Measurements from ENCODE around the gene BHLHA9. TPM values are rescaled to one million over a fixed set of nuclear protein-coding genes. Genes with fewer than 3 reads are reported as not detected.

BHLHA9 gene
- total RNA-seq = not detected

DNA sequence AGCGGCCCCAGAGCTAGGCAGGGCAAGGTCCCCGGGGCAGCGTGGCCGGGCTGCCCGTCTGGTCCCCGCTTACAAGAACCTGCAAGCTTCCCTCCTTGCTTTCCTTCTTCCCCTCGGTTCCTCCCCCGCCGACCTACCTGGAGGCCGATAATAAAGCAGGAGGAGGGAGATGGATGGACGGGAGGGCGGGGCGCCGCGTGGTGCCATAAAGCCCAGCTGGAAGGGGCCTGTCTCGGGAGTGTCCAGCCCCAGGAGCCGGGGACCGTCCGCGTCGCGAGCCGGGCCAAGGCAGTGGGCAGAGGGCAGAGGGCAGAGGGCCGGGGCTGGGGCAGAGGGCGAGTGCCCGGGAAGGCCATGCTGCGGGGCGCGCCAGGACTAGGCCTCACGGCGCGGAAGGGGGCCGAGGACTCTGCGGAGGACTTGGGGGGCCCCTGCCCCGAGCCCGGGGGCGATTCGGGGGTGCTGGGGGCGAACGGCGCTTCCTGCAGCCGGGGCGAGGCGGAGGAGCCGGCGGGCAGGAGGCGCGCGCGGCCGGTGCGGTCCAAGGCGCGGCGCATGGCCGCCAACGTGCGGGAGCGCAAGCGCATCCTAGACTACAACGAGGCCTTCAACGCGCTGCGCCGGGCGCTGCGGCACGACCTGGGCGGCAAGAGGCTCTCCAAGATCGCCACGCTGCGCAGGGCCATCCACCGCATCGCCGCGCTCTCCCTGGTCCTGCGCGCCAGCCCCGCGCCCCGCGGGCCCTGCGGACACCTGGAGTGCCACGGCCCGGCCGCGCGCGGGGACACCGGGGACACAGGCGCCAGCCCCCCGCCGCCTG lies at the start of gene BHLHA9:
BHLHA9 (plus strand) TSS at position 235 of the 820 bp plus-strand sequence; CDS start at position 355, 120 bp downstream.
- ATAC-seq (ENCODE audit: low read depth) (no peak), DNase-seq (no peak)
- peaks cover 15% of the 10 kb centered on the region for H3K4me1 Mint-ChIP-seq
- H3K9me3 Mint-ChIP-seq = no peaks in the 10 kb centered on the region
- H3K4me3 Mint-ChIP-seq = no peak within 1 kb of the TSS
- POLR2A ChIA-PET = interaction anchor here (0.6 kb wide), 1 partner anchor 204 kb away, joined by 9 read pairs; no protein-coding TSS in a partner anchor
- peaks cover 55% of the 10 kb centered on the region for H3K27me3 Mint-ChIP-seq
- no peaks in the 10 kb centered on the region for H3K36me3 Mint-ChIP-seq
- no peak within 1 kb of the TSS for H3K27ac Mint-ChIP-seq

DNA sequence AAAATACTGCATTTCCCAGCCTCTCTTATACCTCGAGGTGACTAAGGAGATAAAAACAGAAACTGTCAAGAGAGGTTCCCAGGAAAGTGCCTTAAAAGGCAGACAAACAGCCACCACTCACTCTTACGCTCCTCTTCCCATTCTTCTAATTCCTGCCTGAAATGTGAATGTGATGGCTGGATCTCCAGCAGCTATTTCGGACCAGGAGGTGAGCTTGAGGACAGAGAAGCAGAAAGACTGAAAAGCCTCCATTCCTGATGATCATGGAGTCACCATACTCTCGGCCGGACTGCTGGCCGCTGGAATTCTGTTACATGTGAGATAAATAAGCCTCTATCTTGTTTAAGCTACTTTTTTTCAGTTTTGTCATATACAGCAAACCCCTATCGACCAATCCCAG lies 49.0 kb upstream of the BHLHA9 start:
- Mint-ChIP-seq H3K27ac (no peak overlapping the region), H3K4me3 (no peak overlapping the region), H3K27me3 (peaks cover 5% of the 10 kb centered on the region), H3K36me3 (peaks cover 4% of the 10 kb centered on the region), H3K9me3 (no peaks in the 10 kb centered on the region), H3K4me1 (peaks cover 4% of the 10 kb centered on the region)
- POLR2A ChIA-PET = no interaction called here
- no peak for ATAC-seq (ENCODE audit: low read depth)
- DNase-seq = no peak

DNA sequence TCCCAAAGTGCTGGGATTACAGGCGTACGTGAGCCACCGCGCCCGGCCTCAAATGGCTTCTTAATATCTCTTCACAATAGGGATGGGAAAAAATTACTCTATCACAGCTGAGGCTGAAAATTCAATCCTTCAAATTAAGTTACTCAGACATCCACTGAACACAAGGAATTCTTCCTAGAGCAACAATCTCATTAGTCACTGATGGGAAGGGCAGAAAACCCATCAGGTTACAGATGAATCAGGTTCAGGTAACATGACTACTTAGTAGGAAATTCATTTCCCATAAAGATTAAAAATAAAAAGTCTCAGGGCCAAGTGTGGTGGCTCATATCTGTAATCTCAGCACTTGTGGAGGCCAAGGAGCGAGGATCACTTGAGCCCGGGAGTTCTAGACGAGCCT lies 47.9 kb upstream of the BHLHA9 start:
- Mint-ChIP-seq H3K36me3 (peaks cover 7% of the 10 kb centered on the region), H3K27me3 (peaks cover 12% of the 10 kb centered on the region), H3K4me1 (peaks cover 7% of the 10 kb centered on the region), H3K4me3 (no peak overlapping the region), H3K27ac (no peak overlapping the region), H3K9me3 (no peaks in the 10 kb centered on the region)
- DNase-seq (no peak), ATAC-seq (ENCODE audit: low read depth) (no peak)
- POLR2A ChIA-PET = no interaction called here

DNA sequence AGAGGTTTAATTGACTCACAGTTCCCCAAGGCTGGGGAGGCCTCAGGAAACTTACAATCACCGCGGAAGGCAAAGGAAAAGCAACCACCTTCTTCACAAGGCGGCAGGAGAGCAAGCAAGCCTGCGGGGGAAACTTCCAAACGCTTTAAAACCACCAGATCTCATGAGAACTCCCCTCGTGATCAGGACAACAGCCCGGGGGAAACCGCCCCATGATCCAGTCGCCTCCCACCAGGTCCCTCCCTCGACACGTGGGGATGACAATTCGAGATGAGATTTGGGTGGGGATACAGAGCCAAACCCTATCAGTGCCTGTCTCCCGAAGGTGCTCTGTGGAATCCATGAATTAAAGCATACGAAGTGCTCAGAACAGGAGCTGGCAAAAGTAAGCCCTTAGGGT lies 46.6 kb upstream of the BHLHA9 start:
- H3K4me1 Mint-ChIP-seq = peaks cover 16% of the 10 kb centered on the region
- POLR2A ChIA-PET = no interaction called here
- H3K4me3 Mint-ChIP-seq = no peak overlapping the region
- H3K36me3 Mint-ChIP-seq = peaks cover 15% of the 10 kb centered on the region
- no peak overlapping the region for H3K27ac Mint-ChIP-seq
- ATAC-seq (ENCODE audit: low read depth) = no peak
- peaks cover 21% of the 10 kb centered on the region for H3K27me3 Mint-ChIP-seq
- no peaks in the 10 kb centered on the region for H3K9me3 Mint-ChIP-seq
- DNase-seq = no peak

DNA sequence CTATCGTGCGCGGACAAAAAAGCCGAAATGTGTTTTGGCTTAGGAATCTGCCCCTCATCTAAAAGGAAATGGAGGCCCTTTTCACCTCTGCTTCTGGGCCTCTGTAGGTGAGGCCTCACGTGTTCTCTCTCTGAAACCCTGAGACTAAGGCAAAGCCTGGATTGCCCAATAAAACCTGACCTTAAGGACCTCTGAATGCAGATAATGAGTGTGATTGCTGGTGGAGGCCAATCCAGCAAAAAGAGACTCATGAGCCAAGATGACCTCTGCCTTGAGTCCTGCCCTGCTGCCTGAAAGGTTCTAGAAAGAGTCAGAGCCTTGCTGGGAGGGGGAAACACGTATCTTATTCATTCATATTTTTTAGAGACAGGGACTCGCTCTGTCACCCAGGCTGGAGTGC lies 45.9 kb upstream of the BHLHA9 start:
- H3K36me3 Mint-ChIP-seq = peaks cover 15% of the 10 kb centered on the region
- ATAC-seq (ENCODE audit: low read depth) = no peak
- H3K27ac Mint-ChIP-seq = no peak overlapping the region
- no peak overlapping the region for H3K4me3 Mint-ChIP-seq
- H3K4me1 Mint-ChIP-seq = peaks cover 16% of the 10 kb centered on the region
- H3K27me3 Mint-ChIP-seq = peaks cover 21% of the 10 kb centered on the region
- no peak for DNase-seq
- H3K9me3 Mint-ChIP-seq = no peaks in the 10 kb centered on the region
- POLR2A ChIA-PET = no interaction called here

DNA sequence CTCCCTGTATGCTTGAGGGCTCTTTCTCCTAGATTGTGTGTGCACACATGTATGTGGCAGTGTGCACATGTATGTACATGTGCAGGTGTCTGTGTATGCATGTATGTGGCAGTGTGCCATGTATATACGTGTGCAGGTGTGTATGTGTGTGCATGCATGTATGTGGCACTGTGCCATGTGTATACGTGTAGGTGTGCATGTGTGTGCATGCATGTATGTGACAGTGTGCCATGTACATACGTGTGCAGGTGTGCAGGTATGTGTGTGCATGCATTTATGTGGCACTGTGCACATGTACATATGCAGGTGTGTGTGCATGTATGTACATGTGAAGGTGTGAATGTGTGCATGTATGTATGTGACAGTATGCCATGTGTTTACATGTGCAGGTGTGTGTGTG lies 43.9 kb upstream of the BHLHA9 start:
- POLR2A ChIA-PET = no interaction called here
- Mint-ChIP-seq H3K4me1 (peaks cover 20% of the 10 kb centered on the region), H3K27ac (no peak overlapping the region), H3K9me3 (no peaks in the 10 kb centered on the region), H3K36me3 (peaks cover 15% of the 10 kb centered on the region), H3K4me3 (no peak overlapping the region), H3K27me3 (peaks cover 36% of the 10 kb centered on the region)
- no peak for ATAC-seq (ENCODE audit: low read depth)
- DNase-seq = no peak

DNA sequence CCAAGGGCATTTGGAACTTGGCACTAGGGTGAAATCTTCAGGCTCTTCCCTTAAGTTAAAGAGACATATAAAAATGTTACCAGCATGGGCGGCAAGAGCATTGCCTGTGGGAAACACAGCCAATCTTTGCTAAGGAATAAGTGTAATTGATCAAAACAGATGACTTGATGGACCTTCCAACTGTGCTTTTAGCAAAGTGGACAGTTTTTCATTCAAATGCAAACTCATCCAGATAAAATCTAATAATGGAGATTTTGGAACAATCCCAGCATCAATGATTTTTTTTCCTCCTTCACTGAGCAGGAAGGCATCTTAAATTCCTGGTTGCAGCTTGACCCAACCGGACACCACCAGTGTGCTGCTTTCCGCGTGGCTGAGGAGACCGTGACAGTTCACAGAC lies 42.9 kb upstream of the BHLHA9 start:
- Mint-ChIP-seq H3K9me3 (no peaks in the 10 kb centered on the region), H3K27ac (no peak overlapping the region), H3K36me3 (peaks cover 15% of the 10 kb centered on the region), H3K4me1 (peaks cover 22% of the 10 kb centered on the region), H3K27me3 (peaks cover 42% of the 10 kb centered on the region), H3K4me3 (peak overlapping the region; percentile 93)
- no peak for ATAC-seq (ENCODE audit: low read depth)
- DNase-seq = no peak
- POLR2A ChIA-PET = interaction anchor here (0.7 to 3.3 kb wide), 3 partner anchors 17 to 41 kb away, joined by 3 to 10 read pairs (median 7); no protein-coding TSS in a partner anchor

DNA sequence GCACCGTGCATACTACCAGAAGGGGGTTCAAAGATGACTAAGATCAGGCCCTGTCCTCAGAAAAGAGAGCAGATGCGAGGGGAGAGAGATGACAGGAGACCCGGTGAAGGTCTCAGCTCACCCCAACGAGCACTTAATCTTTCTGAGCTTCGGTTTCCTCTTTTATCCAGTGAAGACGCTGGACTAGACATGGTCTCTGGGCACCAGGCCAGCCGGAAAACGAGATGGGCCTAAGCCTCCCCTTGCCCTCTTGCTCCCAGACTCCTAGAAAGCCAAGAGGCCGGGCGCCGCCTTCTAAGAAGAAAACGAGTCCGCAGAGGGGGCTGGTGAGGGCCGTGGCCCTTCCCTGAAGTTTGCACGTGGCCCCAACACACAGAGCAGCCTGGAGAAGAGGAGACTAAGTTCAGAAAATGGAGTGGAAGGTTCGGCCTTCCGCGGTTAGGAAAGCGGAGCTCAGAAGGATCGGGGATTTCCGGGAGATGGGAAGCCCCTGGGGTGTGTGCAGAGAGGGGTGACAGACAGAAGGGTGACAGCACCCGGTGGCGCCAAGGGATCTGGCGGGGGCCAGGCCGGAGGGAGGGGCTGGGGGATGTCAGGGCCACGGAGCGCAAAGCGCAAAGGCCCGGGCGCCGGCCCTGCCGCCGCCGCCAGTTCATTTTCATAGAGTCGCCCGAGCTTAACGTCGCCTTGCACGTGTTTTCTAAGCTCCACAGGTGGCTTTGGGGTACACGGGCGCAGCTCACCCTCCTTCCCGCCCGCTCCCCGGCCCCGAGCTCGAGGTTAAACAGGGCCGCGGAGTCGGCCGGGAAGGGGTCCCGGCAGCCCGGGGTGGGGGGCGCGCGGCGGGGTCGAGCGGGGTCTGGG lies 42.1 kb upstream of the BHLHA9 start:
- DNase-seq (peak; percentile 45), ATAC-seq (ENCODE audit: low read depth) (peak; percentile 13)
- peak overlapping the region; percentile 84 for H3K27ac Mint-ChIP-seq
- POLR2A ChIA-PET = interaction anchor here (0.6 to 3.3 kb wide), 6 partner anchors 15 to 447 kb away, joined by 3 to 10 read pairs (median 4); no protein-coding TSS in a partner anchor
- H3K36me3 Mint-ChIP-seq = peaks cover 15% of the 10 kb centered on the region
- H3K4me1 Mint-ChIP-seq = peaks cover 22% of the 10 kb centered on the region
- H3K9me3 Mint-ChIP-seq = no peaks in the 10 kb centered on the region
- peak overlapping the region; percentile 93 for H3K4me3 Mint-ChIP-seq
- H3K27me3 Mint-ChIP-seq = peaks cover 45% of the 10 kb centered on the region

DNA sequence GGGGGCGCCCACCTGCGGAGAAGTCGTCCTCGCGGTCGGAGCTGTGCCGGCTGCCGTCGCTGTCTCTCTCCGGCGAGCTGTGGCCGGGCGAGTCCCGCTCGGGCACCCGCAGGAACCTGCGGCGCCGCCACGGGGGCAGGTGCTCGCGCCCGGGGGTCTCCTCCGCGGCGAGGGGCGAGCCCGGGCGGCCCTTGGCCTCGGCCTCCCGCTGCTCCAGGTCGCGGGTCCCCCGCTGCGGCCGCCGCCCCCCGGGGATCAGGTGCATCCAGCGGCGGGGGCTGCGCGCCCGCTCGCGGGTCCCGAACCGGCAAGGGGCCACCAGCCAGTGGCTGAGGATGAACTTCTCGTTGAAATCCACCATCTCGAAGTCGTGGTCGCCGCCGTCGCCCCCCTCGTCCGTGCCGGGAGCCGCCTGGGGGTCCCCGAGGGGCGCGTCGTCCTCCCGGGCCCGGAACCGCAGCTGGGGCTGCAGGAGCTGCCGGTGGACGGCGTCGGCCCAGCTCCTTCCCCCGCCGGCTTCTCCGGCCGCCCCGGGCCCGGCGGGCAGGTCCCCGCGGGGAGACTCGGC lies 41.4 kb upstream of the BHLHA9 start:
- POLR2A ChIA-PET = interaction anchor here (0.6 to 3.3 kb wide), 10 partner anchors 11 to 447 kb away, joined by 3 to 10 read pairs (median 4); no protein-coding TSS in a partner anchor
- Mint-ChIP-seq H3K4me3 (peak overlapping the region; percentile 93), H3K27ac (no peak overlapping the region), H3K9me3 (no peaks in the 10 kb centered on the region), H3K4me1 (peaks cover 22% of the 10 kb centered on the region), H3K27me3 (peaks cover 45% of the 10 kb centered on the region), H3K36me3 (peaks cover 15% of the 10 kb centered on the region)
- DNase-seq = peak; percentile 56
- peak; percentile 10 for ATAC-seq (ENCODE audit: low read depth)

DNA sequence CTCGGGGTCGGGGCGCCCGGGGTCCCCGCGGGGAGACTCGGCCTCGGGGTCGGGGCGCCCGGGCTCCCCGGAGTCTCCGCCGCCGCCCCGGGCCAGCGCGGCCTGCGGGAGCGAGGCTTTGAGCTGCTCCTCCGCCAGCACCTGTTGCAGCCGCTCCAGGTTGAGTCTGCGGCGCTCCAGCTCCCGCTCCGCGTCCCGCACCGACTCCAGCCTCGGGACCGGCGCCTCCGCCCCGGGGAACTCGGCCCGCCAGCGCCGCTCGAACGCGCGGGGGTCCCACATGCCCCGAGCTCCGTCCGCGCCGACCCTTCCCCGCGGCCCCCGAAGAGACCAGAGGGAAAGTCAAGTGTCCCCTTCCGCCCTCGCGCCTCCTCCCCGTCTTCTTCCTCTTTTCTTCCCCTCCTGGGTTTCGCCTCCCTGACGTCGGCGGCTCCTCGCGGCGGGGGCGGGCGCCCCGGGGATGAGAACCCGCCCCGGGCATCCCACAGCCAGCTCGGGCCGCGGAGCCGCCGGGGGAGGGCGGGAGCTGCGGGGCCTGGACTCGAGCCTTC lies 40.8 kb upstream of the BHLHA9 start:
- no peaks in the 10 kb centered on the region for H3K9me3 Mint-ChIP-seq
- H3K36me3 Mint-ChIP-seq = peaks cover 15% of the 10 kb centered on the region
- peaks cover 22% of the 10 kb centered on the region for H3K4me1 Mint-ChIP-seq
- POLR2A ChIA-PET = interaction anchor here (0.6 to 3.3 kb wide), 8 partner anchors 11 to 448 kb away, joined by 3 to 10 read pairs (median 4); no protein-coding TSS in a partner anchor
- H3K27ac Mint-ChIP-seq = no peak overlapping the region
- DNase-seq (peak; percentile 74), ATAC-seq (ENCODE audit: low read depth) (peak; percentile 65)
- H3K27me3 Mint-ChIP-seq = peaks cover 45% of the 10 kb centered on the region
- H3K4me3 Mint-ChIP-seq = peak overlapping the region; percentile 72

DNA sequence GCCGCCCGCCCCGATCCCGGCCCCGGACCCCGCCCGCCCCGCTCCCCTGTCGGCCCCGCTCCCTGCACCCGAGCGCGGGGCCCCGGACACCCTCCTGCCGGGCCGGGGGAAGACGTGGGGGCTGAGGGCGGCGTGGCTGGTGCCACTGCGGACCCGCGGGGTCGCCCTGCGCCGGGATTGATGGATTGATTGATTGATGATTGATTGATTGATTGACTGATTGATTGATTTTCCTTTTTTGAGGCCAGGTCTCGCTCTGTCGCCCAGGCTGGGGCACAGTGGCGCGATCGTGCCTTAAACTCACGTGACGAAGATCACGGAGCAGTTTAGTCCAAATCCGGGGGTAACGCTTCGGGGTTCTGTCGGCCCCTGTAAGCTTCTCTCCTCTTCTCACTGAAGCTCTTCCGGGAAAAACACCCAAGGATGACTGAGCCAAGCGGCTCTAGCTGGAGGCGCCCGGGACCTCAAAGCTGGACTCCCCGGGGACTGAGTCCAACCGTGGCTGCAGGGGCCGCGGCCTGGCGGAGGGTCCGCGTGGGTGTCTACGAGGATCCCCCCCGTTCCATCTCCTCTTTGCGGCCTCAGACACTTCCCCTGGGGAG lies 40.2 kb upstream of the BHLHA9 start:
- H3K4me1 Mint-ChIP-seq = peaks cover 22% of the 10 kb centered on the region
- peaks cover 45% of the 10 kb centered on the region for H3K27me3 Mint-ChIP-seq
- DNase-seq = peak; percentile 37
- peak overlapping the region; percentile 95 for H3K4me3 Mint-ChIP-seq
- no peaks in the 10 kb centered on the region for H3K9me3 Mint-ChIP-seq
- POLR2A ChIA-PET = interaction anchor here (0.5 to 3.3 kb wide), 7 partner anchors 12 to 64 kb away, joined by 3 to 7 read pairs (median 4); no protein-coding TSS in a partner anchor
- peak overlapping the region; percentile 88 for H3K27ac Mint-ChIP-seq
- peaks cover 15% of the 10 kb centered on the region for H3K36me3 Mint-ChIP-seq
- peak; percentile 10 for ATAC-seq (ENCODE audit: low read depth)

DNA sequence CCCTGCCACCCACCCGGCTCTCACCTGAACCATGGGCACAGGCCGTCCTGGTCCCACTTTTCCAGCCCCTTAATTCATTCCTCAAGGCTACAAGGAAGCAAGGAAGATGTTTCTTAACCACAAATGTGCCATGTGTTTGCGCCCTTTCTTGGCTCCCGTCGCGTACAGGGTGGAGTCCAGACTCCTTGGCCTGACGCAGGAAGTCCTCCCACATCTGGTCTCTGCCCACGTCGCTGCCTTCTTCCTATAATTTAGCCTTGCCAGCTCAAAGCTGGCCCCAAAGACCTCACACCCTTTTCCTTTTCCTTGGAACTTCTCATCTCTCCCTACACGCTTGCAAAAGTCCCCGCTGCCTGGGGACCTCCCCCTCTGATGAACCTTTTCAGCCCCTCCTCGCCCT lies 38.8 kb upstream of the BHLHA9 start:
- Mint-ChIP-seq H3K9me3 (no peaks in the 10 kb centered on the region), H3K4me1 (peaks cover 16% of the 10 kb centered on the region), H3K4me3 (peak overlapping the region; percentile 8), H3K36me3 (peaks cover 9% of the 10 kb centered on the region), H3K27ac (peak overlapping the region; percentile 47), H3K27me3 (peaks cover 44% of the 10 kb centered on the region)
- POLR2A ChIA-PET = no interaction called here
- no peak for ATAC-seq (ENCODE audit: low read depth)
- no peak for DNase-seq

Measured in activated naive CD8-positive, alpha-beta T cell treated with anti-CD3 and anti-CD28 coated beads, Interleukin-2, amount 10 ng/mL, durations not matched to agents 7 days and 5 days (primary cell).